Endothelial cell of umbilical vein (primary cell): ENCODE measurements around the gene CTSW. TPM values are rescaled to one million over a fixed set of nuclear protein-coding genes. Genes with fewer than 3 reads are reported as not detected.

Experiments
- BruUV-seq: library from RNA; stranded (reverse); fragments of 400-500 nt; replicated peaks from 2 replicates; lab custom pipeline; 2021; lab: Mats Ljungman, UMichigan
- CTCF ChIA-PET: fragments of 300-600, 350-600 bp; sonication (Branson Sonifier 250); formaldehyde crosslinking; loops from one replicate; lab custom pipeline; 2021; ENCODE audit warnings: antibody characterized with exemption, inconsistent platforms; lab: Charles Lee
- POLR2A ChIA-PET: fragments of 300-600, 350-600 bp; sonication (Branson Sonifier 250); formaldehyde crosslinking; loops from one replicate; lab custom pipeline; 2021; ENCODE audit warnings: antibody characterized with exemption, inconsistent platforms; lab: Charles Lee
- DNase-seq: peaks from one replicate; pipeline ENCODE4 v3.0.0-alpha.2; 2011; ENCODE audit warnings: low read depth, low spot score
- FAIRE-seq: peaks from 2 replicates; lab custom pipeline; 2011; peaks lifted over from hg19 to GRCh38; lab: Jason Lieb, UNC
- H2AFZ ChIP-seq: 2 replicates; pipeline ENCODE4 v1.6.0; 2012; ENCODE audit warnings: low read depth, low read length, control low read depth, inconsistent platforms
- H3K27ac ChIP-seq: 2 replicates; pipeline ENCODE4 v1.5.1; 2011; ENCODE audit warnings: low read depth, mild to moderate bottlenecking, control low read depth, low read length, moderate library complexity; ENCODE audit not compliant: insufficient read depth
- H3K27me3 ChIP-seq, 2 experiments: 2 replicates each; pipeline versions ENCODE4 v1.6.0 to v1.6.1; 2011; ENCODE audit warnings: low read length in 2 of 2, mixed read lengths in 1 of 2; ENCODE audit not compliant: control insufficient read depth in 2 of 2, insufficient read depth in 2 of 2
- H3K36me3 ChIP-seq, 2 experiments: 2 replicates in 1 of 2; 3 replicates in 1 of 2; pipeline ENCODE4 v1.5.1; 2011; ENCODE audit warnings: low read length in 2 of 2, mild to moderate bottlenecking in 1 of 2, moderate library complexity in 1 of 2; ENCODE audit not compliant: control insufficient read depth in 2 of 2, insufficient read depth in 2 of 2; ENCODE audit errors: extremely low read depth in 1 of 2
- H3K4me1 ChIP-seq: 3 replicates; pipeline ENCODE4 v1.5.1; 2011; ENCODE audit warnings: mild to moderate bottlenecking, low read length; ENCODE audit not compliant: control insufficient read depth, insufficient read depth; ENCODE audit errors: extremely low read depth
- H3K4me2 ChIP-seq: 2 replicates; pipeline ENCODE4 v1.6.1; 2011; ENCODE audit warnings: low read length, control low read depth, mixed read lengths; ENCODE audit not compliant: insufficient read depth
- H3K4me3 ChIP-seq, 3 experiments: fragments of 200-600 bp in 1 of 3; sonication (generic), shearing (Covaris generic) in 1 of 3; replicated peaks in 1 of 3; 2 replicates each; pipeline ENCODE4 v1.5.1; 2011 to 2016; ENCODE audit warnings: control low read depth in 3 of 3, low read length in 3 of 3, mild to moderate bottlenecking in 2 of 3, inconsistent platforms in 1 of 3, low read depth in 1 of 3, moderate library complexity in 1 of 3; ENCODE audit not compliant: insufficient read depth in 1 of 3
- H3K79me2 ChIP-seq: 2 replicates; pipeline ENCODE4 v1.6.0; 2012; ENCODE audit warnings: low read length, inconsistent platforms; ENCODE audit not compliant: control insufficient read depth, insufficient read depth
- H3K9ac ChIP-seq: replicated peaks from 2 replicates; pipeline ENCODE3; 2011; ENCODE audit warnings: low read length, control low read depth; ENCODE audit not compliant: insufficient read depth; ENCODE audit errors: extremely low read depth
- H3K9me1 ChIP-seq: replicated peaks from 3 replicates; pipeline ENCODE4 v1.6.0; 2011; ENCODE audit warnings: mild to moderate bottlenecking, low read length; ENCODE audit not compliant: control insufficient read depth, insufficient read depth; ENCODE audit errors: extremely low read depth
- H3K9me3 ChIP-seq: replicated peaks from 2 replicates; pipeline ENCODE4 v1.5.1; 2012; ENCODE audit warnings: low read length, inconsistent platforms; ENCODE audit not compliant: control insufficient read depth, insufficient read depth
- H4K20me1 ChIP-seq: replicated peaks from 2 replicates; pipeline ENCODE3; 2011; ENCODE audit warnings: mild to moderate bottlenecking, low read length; ENCODE audit not compliant: control insufficient read depth, insufficient read depth; ENCODE audit errors: extremely low read depth
- EZH2 ChIP-seq: IDR thresholded peaks from 2 replicates; pipeline ENCODE4 v1.6.1; 2012; ENCODE audit warnings: borderline replicate concordance, low read depth, mild to moderate bottlenecking, moderate library complexity, low read length, inconsistent platforms; ENCODE audit not compliant: severe bottlenecking
- FOS ChIP-seq: IDR thresholded peaks from 2 replicates; pipeline ENCODE4 v1.6.1; 2011; ENCODE audit warnings: mild to moderate bottlenecking, low read length, moderate library complexity, borderline replicate concordance; ENCODE audit not compliant: insufficient read depth
- GATA2 ChIP-seq: IDR thresholded peaks from 2 replicates; pipeline ENCODE4 v1.7.0; 2011; ENCODE audit warnings: low read depth, mild to moderate bottlenecking, moderate library complexity, mixed read lengths, low read length; ENCODE audit not compliant: insufficient read length, insufficient read depth
- MAX ChIP-seq: IDR thresholded peaks from 2 replicates; pipeline ENCODE4 v1.6.1; 2011; ENCODE audit not compliant: insufficient read depth, insufficient read length
- MYC ChIP-seq: IDR thresholded peaks from one replicate; pipeline ENCODE4 v1.6.1; 2011; ENCODE audit warnings: mild to moderate bottlenecking, low read depth, low read length
- POLR2A ChIP-seq: IDR thresholded peaks from 2 replicates; pipeline ENCODE4 v1.6.1; 2012; ENCODE audit warnings: low read depth, mild to moderate bottlenecking, control low read depth, low read length
- POLR2AphosphoS5 ChIP-seq: IDR thresholded peaks from 2 replicates; pipeline ENCODE4 v1.6.1; 2012; ENCODE audit warnings: low read depth, mild to moderate bottlenecking, control low read depth, low read length, moderate library complexity; ENCODE audit not compliant: insufficient read depth
- dilution Hi-C: fragments of 300-500 bp; cut with MboI; formaldehyde crosslinking; loops from one replicate; pipeline ENCODE4 v1.15.0; 2019; ENCODE audit warnings: low sequenced_read_pairs; ENCODE audit not compliant: extremely low pct_ligation_motif_present
- intact Hi-C: fragments of 100-400 bp; cut with micrococcal nuclease; formaldehyde crosslinking; loops from one replicate; pipeline ENCODE4 v1.10.0; 2022
- polyA plus RNA-seq, 4 experiments: library from polyadenylated mRNA; depleted of rRNA in 3 of 4; stranded (reverse) in 3 of 4; unstranded in 1 of 4; fragments of >200 nt; gene quantifications; 2 replicates each; pipeline versions ENCODE4 v1.2.1 to v1.2.3, GENCODE V29; 2011 to 2012; ENCODE audit warnings: missing spikeins in 1 of 4
- total RNA-seq: library from RNA; stranded (reverse); gene quantifications from 2 replicates; pipeline ENCODE4 v1.2.3, GENCODE V29; 2021

The CTSW gene
- total and polyA plus RNA-seq, 2 donors (not counting 3 experiments of a cell fraction or from before 2014, with no cell fraction given), result not detected

- no peak for FAIRE-seq
- Histone ChIP-seq H3K79me2 (no peaks in the 10 kb centered on the region), H3K4me1 (no peaks in the 10 kb centered on the region), H3K27me3 (no peaks in the 10 kb centered on the region), H2AFZ (no peak overlapping the region), H3K9ac (no peak overlapping the region), H3K36me3 (no peaks in the 10 kb centered on the region), H3K9me1 (no peaks in the 10 kb centered on the region), H3K27ac (no peak overlapping the region), H4K20me1 (no peaks in the 10 kb centered on the region), H3K4me3 (no peak overlapping the region), H3K4me2 (no peak overlapping the region), H3K9me3 (no peaks in the 10 kb centered on the region)
- TF ChIP-seq POLR2A (no peak), MYC (no peak), EZH2 (no peak), POLR2AphosphoS5 (no peak), GATA2 (no peak), FOS (no peak)
- ChIA-PET CTCF (interaction anchor here (1.1 to 2.8 kb wide), 6 partner anchors 9 to 47 kb away, joined by 3 to 13 read pairs (median 5); partner anchors contain the start of gene FIBP), POLR2A (no interaction called here)
- no TSS peak for BruUV-seq
- intact Hi-C loops (loop anchor here (5.0 kb wide), 1 partner anchor 45 kb away; the partner anchor contains the start of gene FIBP), dilution Hi-C loops (no loop called here)
- DNase-seq, result no peak
Observed at GRCh38 chr11:65931773-65932557, 52.3 kb downstream of the CTSW start.

DNA sequence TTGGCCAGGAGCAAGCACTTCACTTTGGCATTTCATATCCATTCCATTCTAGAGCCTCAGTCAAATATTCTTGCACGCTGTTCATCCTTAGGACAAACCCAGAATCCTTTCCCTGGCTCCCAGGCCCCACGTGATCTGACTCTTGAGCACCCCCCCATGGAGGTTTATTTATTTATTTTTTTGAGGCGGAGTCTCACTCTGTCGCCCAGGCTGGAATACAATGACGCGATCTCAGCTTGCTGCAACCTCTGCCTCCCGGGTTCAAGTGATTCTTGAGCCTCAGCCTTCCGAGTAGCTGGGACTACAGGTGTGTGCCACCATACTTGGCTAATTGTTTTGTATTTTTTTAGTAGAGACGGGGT lies 52.9 kb downstream of the CTSW start:
- Histone ChIP-seq H3K4me1 (no peaks in the 10 kb centered on the region), H3K4me2 (no peak overlapping the region), H3K79me2 (no peaks in the 10 kb centered on the region), H3K4me3 (no peak overlapping the region), H3K36me3 (no peaks in the 10 kb centered on the region), H3K9ac (no peak overlapping the region), H3K27ac (no peak overlapping the region), H4K20me1 (no peaks in the 10 kb centered on the region), H3K9me1 (no peaks in the 10 kb centered on the region), H2AFZ (no peak overlapping the region), H3K9me3 (no peaks in the 10 kb centered on the region), H3K27me3 (peaks cover 0 to 2% of the 10 kb centered on the region in 2 experiments)
- no TSS peak for BruUV-seq
- ChIA-PET POLR2A (no interaction called here), CTCF (interaction anchor here (0.9 to 2.8 kb wide), 7 partner anchors 9 to 48 kb away, joined by 3 to 13 read pairs (median 3); partner anchors contain the start of gene FIBP)
- FAIRE-seq (peak; percentile 67), DNase-seq (no peak)
- intact Hi-C loops, result loop anchor here (5.0 kb wide), 1 partner anchor 45 kb away; the partner anchor contains the start of gene FIBP
- no peak for TF ChIP-seq POLR2A
- peak; percentile 32 for TF ChIP-seq MAX
- no peak for TF ChIP-seq POLR2AphosphoS5
- dilution Hi-C loops, result no loop called here

Other genes starting within 250 kb of the CTSW start
- 119 and 128 TPM in 2 replicates for gene SIPA1, start 241.7 kb upstream of the CTSW start, total RNA-seq
- gene SIPA1, start 241.7 kb upstream of the CTSW start, polyA plus RNA-seq, result 67.5 and 96.5 TPM in 2 replicates
- gene RELA, start 216.9 kb upstream of the CTSW start, total RNA-seq, result 105 and 106 TPM in 2 replicates
- 78.7 and 89.5 TPM in 2 replicates for gene RELA, start 216.9 kb upstream of the CTSW start, polyA plus RNA-seq
- 48.8 and 50.2 TPM in 2 replicates for gene KAT5, start 167.6 kb upstream of the CTSW start, total RNA-seq
- 31.4 and 35.8 TPM in 2 replicates for gene KAT5, start 167.6 kb upstream of the CTSW start, polyA plus RNA-seq
- 46.4 and 62.0 TPM in 2 replicates for gene RNASEH2C, start 159.0 kb upstream of the CTSW start, total RNA-seq
- gene RNASEH2C, start 159.0 kb upstream of the CTSW start, polyA plus RNA-seq, result 110 and 113 TPM in 2 replicates
- 15.3 and 15.5 TPM in 2 replicates for gene AP5B1, start 98.9 kb upstream of the CTSW start, total RNA-seq
- 9.2 and 13.0 TPM in 2 replicates for gene AP5B1, start 98.9 kb upstream of the CTSW start, polyA plus RNA-seq
- gene OVOL1, start 92.8 kb upstream of the CTSW start, total RNA-seq, result not detected in 2 replicates
- gene OVOL1, start 92.8 kb upstream of the CTSW start, polyA plus RNA-seq, result not detected in 2 replicates
- 1.0 TPM in 1 of 2 replicates, not detected in the other for gene SNX32, start 45.9 kb upstream of the CTSW start, total RNA-seq
- 0.19 and 0.29 TPM in 2 replicates for gene SNX32, start 45.9 kb upstream of the CTSW start, polyA plus RNA-seq
- gene CFL1, start 21.7 kb upstream of the CTSW start, total RNA-seq, result 1,783 and 1,844 TPM in 2 replicates
- gene CFL1, start 21.7 kb upstream of the CTSW start, polyA plus RNA-seq, result 2,403 and 2,689 TPM in 2 replicates
- 68.4 and 76.9 TPM in 2 replicates for gene MUS81, start 19.4 kb upstream of the CTSW start, total RNA-seq
- gene MUS81, start 19.4 kb upstream of the CTSW start, polyA plus RNA-seq, result 57.9 and 64.5 TPM in 2 replicates
- 76.5 and 81.7 TPM in 2 replicates for gene EFEMP2, start 7.0 kb upstream of the CTSW start, total RNA-seq
- gene EFEMP2, start 7.0 kb upstream of the CTSW start, polyA plus RNA-seq, result 207 and 259 TPM in 2 replicates
- 88.5 and 105 TPM in 2 replicates for gene FIBP, start 8.6 kb downstream of the CTSW start, total RNA-seq
- gene FIBP, start 8.6 kb downstream of the CTSW start, polyA plus RNA-seq, result 162 and 210 TPM in 2 replicates
- gene CCDC85B, start 10.8 kb downstream of the CTSW start, total RNA-seq, result 103 and 105 TPM in 2 replicates
- 107 and 132 TPM in 2 replicates for gene CCDC85B, start 10.8 kb downstream of the CTSW start, polyA plus RNA-seq
- gene FOSL1, start 20.6 kb downstream of the CTSW start, total RNA-seq, result 52.6 and 53.8 TPM in 2 replicates
- gene FOSL1, start 20.6 kb downstream of the CTSW start, polyA plus RNA-seq, result 16.6 and 18.1 TPM in 2 replicates
- 32.8 and 35.6 TPM in 2 replicates for gene C11orf68, start 39.2 kb downstream of the CTSW start, total RNA-seq
- 66.5 and 84.8 TPM in 2 replicates for gene C11orf68, start 39.2 kb downstream of the CTSW start, polyA plus RNA-seq
- 114 and 118 TPM in 2 replicates for gene DRAP1, start 39.6 kb downstream of the CTSW start, total RNA-seq
- gene DRAP1, start 39.6 kb downstream of the CTSW start, polyA plus RNA-seq, result 73.5 and 74.9 TPM in 2 replicates
- not detected in 2 replicates for gene TSGA10IP, start 65.6 kb downstream of the CTSW start, total RNA-seq
- gene TSGA10IP, start 65.6 kb downstream of the CTSW start, polyA plus RNA-seq, result not detected in 2 replicates
- gene SART1, start 81.9 kb downstream of the CTSW start, total RNA-seq, result 58.9 and 62.7 TPM in 2 replicates
- 17.3 and 21.8 TPM in 2 replicates for gene SART1, start 81.9 kb downstream of the CTSW start, polyA plus RNA-seq
- gene EIF1AD, start 122.3 kb downstream of the CTSW start, total RNA-seq, result 39.7 and 42.4 TPM in 2 replicates
- 35.7 and 39.3 TPM in 2 replicates for gene EIF1AD, start 122.3 kb downstream of the CTSW start, polyA plus RNA-seq
- gene BANF1, start 122.7 kb downstream of the CTSW start, total RNA-seq, result 246 and 269 TPM in 2 replicates
- gene BANF1, start 122.7 kb downstream of the CTSW start, polyA plus RNA-seq, result 367 and 376 TPM in 2 replicates
- 0.46 and 0.92 TPM in 2 replicates for gene CST6, start 132.2 kb downstream of the CTSW start, total RNA-seq
- gene CST6, start 132.2 kb downstream of the CTSW start, polyA plus RNA-seq, result 2.2 and 2.5 TPM in 2 replicates
- gene CATSPER1, start 146.6 kb downstream of the CTSW start, total RNA-seq, result 1.0 and 1.3 TPM in 2 replicates
- gene CATSPER1, start 146.6 kb downstream of the CTSW start, polyA plus RNA-seq, result 0.68 and 0.89 TPM in 2 replicates
- not detected in 2 replicates for gene GAL3ST3, start 169.3 kb downstream of the CTSW start, total RNA-seq
- 0.15 and 0.24 TPM in 2 replicates for gene GAL3ST3, start 169.3 kb downstream of the CTSW start, polyA plus RNA-seq
- 179 and 196 TPM in 2 replicates for gene SF3B2, start 172.5 kb downstream of the CTSW start, total RNA-seq
- 99.4 and 132 TPM in 2 replicates for gene SF3B2, start 172.5 kb downstream of the CTSW start, polyA plus RNA-seq
- 52.8 and 64.4 TPM in 2 replicates for gene PACS1, start 190.4 kb downstream of the CTSW start, total RNA-seq
- gene PACS1, start 190.4 kb downstream of the CTSW start, polyA plus RNA-seq, result 24.8 and 26.4 TPM in 2 replicates